K562 (cell line): Measurements from ENCODE around the gene LRRC9. TPM values are rescaled to one million over a fixed set of nuclear protein-coding genes. Genes with fewer than 3 reads are reported as not detected.

Experiments used
- ATAC-seq: fragments of 200-7000 bp; cut with Tn5 transposase; 3 replicates; pipeline ENCODE4 v1.9.1; 2020; ENCODE audit warnings: moderate library complexity
- BruUV-seq: library from RNA; stranded (reverse); fragments of 400-500 nt; replicated peaks from 2 replicates; lab custom pipeline; 2021; lab: Mats Ljungman, UMichigan
- CTCF ChIA-PET: fragments of 300-600 bp; formaldehyde crosslinking; extraction: SDS; loops from one replicate; lab custom pipeline; 2021; ENCODE audit warnings: low intra/inter-chr PET ratio; lab: Yijun Ruan, JAX
- POLR2A ChIA-PET: fragments of 300-600, 350-650 bp; sonication (Branson Sonifier 250); formaldehyde crosslinking; extraction: SDS; loops from one replicate; lab custom pipeline; 2021; ENCODE audit warnings: antibody characterized with exemption, inconsistent platforms; lab: Yijun Ruan, JAX
- DNase-seq, 4 experiments: peaks; one replicate each; pipeline versions ENCODE4 v3.0.0 to v3.0.0-alpha.2; 2011 to 2018; ENCODE audit warnings: low spot score in 3 of 4, mixed read lengths in 3 of 4; ENCODE audit errors: extremely low read depth in 1 of 4
- FAIRE-seq: peaks from 2 replicates; lab custom pipeline; 2011; peaks lifted over from hg19 to GRCh38; lab: Jason Lieb, UNC
- H2AFZ ChIP-seq: 2 replicates; pipeline ENCODE4 v1.6.0; 2011; ENCODE audit warnings: low read depth, low read length, control low read depth, inconsistent platforms
- H3K27ac ChIP-seq: fragments of 200-600 bp; 3 replicates; pipeline ENCODE4 v1.8.0; 2011; ENCODE audit warnings: low read depth, mild to moderate bottlenecking, control low read depth, inconsistent platforms, low read length, moderate library complexity, mixed read lengths; ENCODE audit errors: extremely low read depth
- H3K27me3 ChIP-seq, 2 experiments: fragments of 300-600 bp in 1 of 2; 2 replicates in 1 of 2; 3 replicates in 1 of 2; pipeline versions ENCODE4 v1.6.0 to v1.8.0; 2011; ENCODE audit warnings: inconsistent platforms in 2 of 2, low read length in 2 of 2, mild to moderate bottlenecking in 1 of 2, mixed read lengths in 1 of 2, moderate library complexity in 1 of 2; ENCODE audit not compliant: control insufficient read depth in 2 of 2, insufficient read depth in 2 of 2
- H3K36me3 ChIP-seq: fragments of 300-600 bp; 3 replicates; pipeline ENCODE4 v1.8.0; 2011; ENCODE audit warnings: mild to moderate bottlenecking, low read length, inconsistent platforms; ENCODE audit not compliant: control insufficient read depth, insufficient read depth
- H3K4me1 ChIP-seq, 2 experiments: fragments of 200-600 bp in 1 of 2; replicated peaks in 1 of 2; 2 replicates in 1 of 2; 3 replicates in 1 of 2; pipeline versions ENCODE4 v1.5.1 to v1.8.0; 2011; ENCODE audit warnings: inconsistent platforms in 2 of 2, low read length in 2 of 2, mild to moderate bottlenecking in 1 of 2, mixed read lengths in 1 of 2, moderate library complexity in 1 of 2; ENCODE audit not compliant: control insufficient read depth in 2 of 2, insufficient read depth in 2 of 2
- H3K4me2 ChIP-seq: 2 replicates; pipeline ENCODE4 v1.6.1; 2011; ENCODE audit warnings: low read length, control low read depth, inconsistent platforms, mixed read lengths; ENCODE audit not compliant: insufficient read depth
- H3K4me3 ChIP-seq: fragments of 200-600 bp; sonication (generic), shearing (Covaris generic); 2 replicates; pipeline ENCODE4 v1.5.1; 2016; ENCODE audit warnings: control low read depth, inconsistent platforms
- H3K79me2 ChIP-seq: fragments of 200-600 bp; 3 replicates; pipeline ENCODE4 v1.8.0; 2011; ENCODE audit warnings: low read length, inconsistent platforms; ENCODE audit not compliant: control insufficient read depth, insufficient read depth
- H3K9ac ChIP-seq, 2 experiments: 2 replicates each; pipeline versions ENCODE4 v1.6.0 to v1.6.1; 2011; ENCODE audit warnings: low read depth in 2 of 2, low read length in 2 of 2, control low read depth in 1 of 2, inconsistent platforms in 1 of 2, mild to moderate bottlenecking in 1 of 2, mixed read lengths in 1 of 2; ENCODE audit not compliant: insufficient read depth in 1 of 2
- H3K9me1 ChIP-seq: one replicate; pipeline ENCODE4 v1.6.0; 2011; ENCODE audit warnings: inconsistent platforms, mild to moderate bottlenecking, low read length, moderate library complexity; ENCODE audit not compliant: control insufficient read depth, insufficient read depth
- H3K9me3 ChIP-seq: replicated peaks from 2 replicates; pipeline ENCODE4 v1.5.1; 2011; ENCODE audit warnings: low read depth, low read length, inconsistent platforms; ENCODE audit not compliant: control insufficient read depth, insufficient read depth
- H4K20me1 ChIP-seq: replicated peaks from 2 replicates; pipeline ENCODE4 v1.6.1; 2011; ENCODE audit warnings: low read length, inconsistent platforms, mixed read lengths; ENCODE audit not compliant: control insufficient read depth, insufficient read depth
- ARHGAP35 ChIP-seq: fragments of 450-650 bp; IDR thresholded peaks from 2 replicates; pipeline ENCODE4 v1.6.1; 2018; ENCODE audit not compliant: partially characterized antibody
- CBFB ChIP-seq: sonication (generic); formaldehyde crosslinking; IDR thresholded peaks from 2 replicates; pipeline ENCODE4 v1.4.0; 2020; ENCODE audit warnings: mild to moderate bottlenecking, missing genetic modification reagents
- CBX1 ChIP-seq: sonication (generic); IDR thresholded peaks from 2 replicates; pipeline ENCODE4 v1.6.1; 2016; ENCODE audit warnings: antibody characterized with exemption, low read depth, mild to moderate bottlenecking
- CXXC5 ChIP-seq: fragments of 250-450 bp; sonication (Bioruptor Pico); IDR thresholded peaks from 2 replicates; pipeline ENCODE4 v1.8.0; 2022; ENCODE audit warnings: inconsistent platforms, mild to moderate bottlenecking, moderate library complexity
- EP300 ChIP-seq: IDR thresholded peaks from 2 replicates; pipeline ENCODE4 v1.6.1; 2012; ENCODE audit warnings: low read length, improper control_type of control experiment
- IRF2 ChIP-seq: sonication (generic); formaldehyde crosslinking; IDR thresholded peaks from 2 replicates; pipeline ENCODE4 v1.8.1; 2022; ENCODE audit warnings: mild to moderate bottlenecking, missing genetic modification reagents
- NR3C1 ChIP-seq: sonication (generic); formaldehyde crosslinking; IDR thresholded peaks from 2 replicates; pipeline ENCODE4 v1.8.1; 2022; ENCODE audit warnings: missing genetic modification reagents
- SNAPC5 ChIP-seq: fragments of 250-450 bp; sonication (Bioruptor Pico); IDR thresholded peaks from 2 replicates; pipeline ENCODE4 v1.8.0; 2021; ENCODE audit warnings: moderate library complexity, mild to moderate bottlenecking, inconsistent platforms
- YBX1 ChIP-seq: fragments of 450-650 bp; IDR thresholded peaks from 2 replicates; pipeline ENCODE4 v1.7.1; 2016; ENCODE audit warnings: mild to moderate bottlenecking
- ZBTB7A ChIP-seq: IDR thresholded peaks from 2 replicates; pipeline ENCODE4 v1.6.1; 2011; ENCODE audit warnings: low read depth, mild to moderate bottlenecking, low read length, moderate library complexity, borderline replicate concordance; ENCODE audit not compliant: control insufficient read depth
- ZNF134 ChIP-seq: fragments of 250-450 bp; sonication (Bioruptor Pico); conservative IDR thresholded peaks from 2 replicates; pipeline ENCODE4 v1.4.0; 2020
- ZNF174 ChIP-seq: fragments of 250-450 bp; sonication (Bioruptor Pico); IDR thresholded peaks from 2 replicates; pipeline ENCODE4 v1.4.0; 2020; ENCODE audit warnings: mild to moderate bottlenecking
- WGBS: fragments of 100-300 bp; shearing (Covaris generic); methylation state at CpG from one replicate; pipeline ENCODE4 v1.1.6; 2016; ENCODE audit warnings: low coverage, mixed read lengths; ENCODE audit not compliant: insufficient coverage; ENCODE audit errors: missing lambda C conversion rate; 5-methylcytosine and 5-hydroxymethylcytosine counted together
- in situ Hi-C: fragments of 300-500 bp; cut with MboI; formaldehyde crosslinking; loops from 4 replicates; pipeline ENCODE4 v1.15.0; 2018; ENCODE audit warnings: inconsistent platforms, mixed read lengths
- intact Hi-C: fragments of 100-400 bp; cut with micrococcal nuclease; formaldehyde crosslinking; loops from 2 replicates; pipeline ENCODE4 v1.14.2; 2022
- polyA plus RNA-seq, 8 experiments: library from polyadenylated mRNA; depleted of rRNA in 4 of 8; stranded (reverse) in 5 of 8; unstranded in 3 of 8; fragments of >200 nt; fragmentation: Nextera tagmentation in 2 of 8; fragmentation: Illumina TruSeq in 1 of 8; extraction: Ambion mirVana in 2 of 8; extraction: Trizol in 1 of 8; gene quantifications; 2 replicates each; pipeline versions ENCODE4 v1.2.1 to v1.2.3, GENCODE V29; 2011 to 2014; ENCODE audit warnings: inconsistent platforms in 1 of 8, missing spikeins in 1 of 8
- total RNA-seq, 7 experiments: library from RNA; depleted of rRNA in 6 of 7; stranded (reverse); fragments of >200 nt in 6 of 7; fragmentation: Illumina TruSeq in 2 of 7; extraction: Trizol in 2 of 7; gene quantifications; 2 replicates each; pipeline versions ENCODE4 v1.2.1 to v1.2.3, GENCODE V29; 2011 to 2021; ENCODE audit warnings: low replicate concordance in 1 of 7
- TF ChIP-seq, protein P1 (sequence below): fragments of 200-800 bp; sonication (Bioruptor generic); IDR thresholded peaks from 2 replicates; pipeline ENCODE4 v1.6.1; 2017; ENCODE audit warnings: missing genetic modification characterization, missing compliant biosample characterization

Gene LRRC9
- total and polyA plus RNA-seq, 9 of the 15 experiments (the other 6 are each of a cell fraction or from before 2014, with no cell fraction given) = not detected

- DNase-seq = no peak
- H3K4me3 ChIP-seq = no peak overlapping the region
- no peak overlapping the region for H3K27ac ChIP-seq
- no peak for FAIRE-seq
- no peaks in the 10 kb centered on the region for H3K27me3 ChIP-seq
- no peaks in the 10 kb centered on the region for H3K36me3 ChIP-seq
- POLR2A ChIA-PET = no interaction called here
- no peak for ATAC-seq
- intact Hi-C loops = no loop called here
- CTCF ChIA-PET = no interaction called here
- H3K4me1 ChIP-seq = no peaks in the 10 kb centered on the region
- no peak overlapping the region for H3K4me2 ChIP-seq
- TF ChIP-seq SNAPC5 (CRISPR knock-in tag) (no peak), CXXC5 (CRISPR knock-in tag) (no peak), CBFB (CRISPR knock-in tag) (no peak), ZNF174 (no peak)
- TF ChIP-seq, protein P1, sequence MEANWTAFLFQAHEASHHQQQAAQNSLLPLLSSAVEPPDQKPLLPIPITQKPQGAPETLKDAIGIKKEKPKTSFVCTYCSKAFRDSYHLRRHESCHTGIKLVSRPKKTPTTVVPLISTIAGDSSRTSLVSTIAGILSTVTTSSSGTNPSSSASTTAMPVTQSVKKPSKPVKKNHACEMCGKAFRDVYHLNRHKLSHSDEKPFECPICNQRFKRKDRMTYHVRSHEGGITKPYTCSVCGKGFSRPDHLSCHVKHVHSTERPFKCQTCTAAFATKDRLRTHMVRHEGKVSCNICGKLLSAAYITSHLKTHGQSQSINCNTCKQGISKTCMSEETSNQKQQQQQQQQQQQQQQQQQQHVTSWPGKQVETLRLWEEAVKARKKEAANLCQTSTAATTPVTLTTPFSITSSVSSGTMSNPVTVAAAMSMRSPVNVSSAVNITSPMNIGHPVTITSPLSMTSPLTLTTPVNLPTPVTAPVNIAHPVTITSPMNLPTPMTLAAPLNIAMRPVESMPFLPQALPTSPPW = no peak
- no peaks in the 10 kb centered on the region for H3K79me2 ChIP-seq
- H4K20me1 ChIP-seq = no peaks in the 10 kb centered on the region
- no peaks in the 10 kb centered on the region for H3K9me1 ChIP-seq
- H3K9me3 ChIP-seq = no peaks in the 10 kb centered on the region
- WGBS = 0% methylated on average over 1 of the region's 1 CpG
- no peak overlapping the region for H3K9ac ChIP-seq
- no peak overlapping the region for H2AFZ ChIP-seq
- BruUV-seq = no TSS peak
- in situ Hi-C loops = no loop called here
These were observed 11.3 kb downstream of the LRRC9 start for GRCh38 chr14:59931237-59931636.

- no TSS peak for BruUV-seq
- no peak for FAIRE-seq
- Histone ChIP-seq H3K27ac (no peak overlapping the region), H3K79me2 (no peaks in the 10 kb centered on the region), H3K4me1 (no peaks in the 10 kb centered on the region), H3K9me3 (no peaks in the 10 kb centered on the region), H3K9me1 (no peaks in the 10 kb centered on the region), H3K9ac (no peak overlapping the region), H3K4me3 (no peak overlapping the region), H4K20me1 (no peaks in the 10 kb centered on the region), H2AFZ (no peak overlapping the region), H3K36me3 (no peaks in the 10 kb centered on the region), H3K4me2 (no peak overlapping the region), H3K27me3 (no peaks in the 10 kb centered on the region)
- CTCF ChIA-PET = no interaction called here
- ATAC-seq = no peak
- in situ Hi-C loops = no loop called here
- POLR2A ChIA-PET = no interaction called here
- TF ChIP-seq IRF2 (no peak), ZBTB7A (no peak), EP300 (no peak), ARHGAP35 (no peak), NR3C1 (CRISPR knock-in tag) (no peak), YBX1 (no peak), ZNF134 (CRISPR knock-in tag) (no peak), CBX1 (no peak)
- TF ChIP-seq, all 486 proteins: peak for 0
- DNase-seq = no peak
- WGBS = 0% methylated on average over 1 of the region's 1 CpG
- intact Hi-C loops = no loop called here
These were observed 16.2 kb downstream of the LRRC9 start for GRCh38 chr14:59936145-59936544.
